ENCODE data around the gene MAP4K2. TPM values are rescaled to one million over a fixed set of nuclear protein-coding genes. Genes with fewer than 3 reads are reported as not detected.
"Not testable (repeated sequence)": the region's sequence is repeated elsewhere in the genome, so short reads cannot be mapped to it uniquely, and the experiment has no call there.

Gene MAP4K2
- total RNA-seq, 1 donor from 2014 or later: 40.6 TPM

DNA sequence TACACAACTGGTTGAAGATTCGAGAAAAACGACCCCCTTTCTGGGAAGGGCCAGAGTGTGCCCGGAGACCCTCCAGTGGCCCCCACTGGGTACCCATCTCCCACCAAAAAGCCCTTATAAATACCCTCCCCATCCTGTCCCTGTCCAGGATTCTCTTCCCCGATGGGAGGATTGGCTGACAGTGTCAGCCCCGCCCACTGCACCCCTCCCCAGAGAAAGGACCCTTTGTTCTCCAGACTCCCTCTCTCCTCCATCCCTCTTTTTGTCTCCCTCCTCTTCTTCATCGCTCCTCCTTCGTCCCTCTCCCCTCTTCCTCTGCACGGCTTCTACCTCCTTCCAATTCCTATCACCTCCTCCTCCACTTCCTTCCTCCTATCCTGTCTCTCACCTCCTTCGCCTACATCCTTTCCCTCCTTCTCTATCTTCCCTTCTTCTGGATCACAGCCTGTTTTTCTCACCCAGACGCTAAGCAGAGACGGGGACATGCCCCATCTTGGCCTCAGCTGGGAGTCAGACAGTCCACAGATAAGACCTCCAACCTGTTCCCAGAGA is 20.6 kb upstream of the MAP4K2 start:
- DNase-seq (ENCODE audit: low read depth): no peak
- H3K27me3 ChIP-seq (ENCODE audit: control insufficient read depth, insufficient read depth, low read length): no peaks in the 10 kb centered on the region
- no peak overlapping the region for H3K4me3 ChIP-seq (ENCODE audit: low read depth, low read length)
- H3K36me3 ChIP-seq (ENCODE audit: control insufficient read depth, insufficient read depth, low read length): peaks cover 1% of the 10 kb centered on the region
- TF ChIP-seq, protein P1, sequence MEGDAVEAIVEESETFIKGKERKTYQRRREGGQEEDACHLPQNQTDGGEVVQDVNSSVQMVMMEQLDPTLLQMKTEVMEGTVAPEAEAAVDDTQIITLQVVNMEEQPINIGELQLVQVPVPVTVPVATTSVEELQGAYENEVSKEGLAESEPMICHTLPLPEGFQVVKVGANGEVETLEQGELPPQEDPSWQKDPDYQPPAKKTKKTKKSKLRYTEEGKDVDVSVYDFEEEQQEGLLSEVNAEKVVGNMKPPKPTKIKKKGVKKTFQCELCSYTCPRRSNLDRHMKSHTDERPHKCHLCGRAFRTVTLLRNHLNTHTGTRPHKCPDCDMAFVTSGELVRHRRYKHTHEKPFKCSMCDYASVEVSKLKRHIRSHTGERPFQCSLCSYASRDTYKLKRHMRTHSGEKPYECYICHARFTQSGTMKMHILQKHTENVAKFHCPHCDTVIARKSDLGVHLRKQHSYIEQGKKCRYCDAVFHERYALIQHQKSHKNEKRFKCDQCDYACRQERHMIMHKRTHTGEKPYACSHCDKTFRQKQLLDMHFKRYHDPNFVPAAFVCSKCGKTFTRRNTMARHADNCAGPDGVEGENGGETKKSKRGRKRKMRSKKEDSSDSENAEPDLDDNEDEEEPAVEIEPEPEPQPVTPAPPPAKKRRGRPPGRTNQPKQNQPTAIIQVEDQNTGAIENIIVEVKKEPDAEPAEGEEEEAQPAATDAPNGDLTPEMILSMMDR (IDR thresholded peaks at IDR 0.05; ENCODE audit: insufficient read depth, low read length, poor library complexity, severe bottlenecking): no peak

- TF ChIP-seq, protein P1 (IDR thresholded peaks at IDR 0.05; ENCODE audit: insufficient read depth, low read length, poor library complexity, severe bottlenecking): no peak
These were observed 14.5 kb upstream of the MAP4K2 start for GRCh38 chr11:64817476-64817875.

DNA sequence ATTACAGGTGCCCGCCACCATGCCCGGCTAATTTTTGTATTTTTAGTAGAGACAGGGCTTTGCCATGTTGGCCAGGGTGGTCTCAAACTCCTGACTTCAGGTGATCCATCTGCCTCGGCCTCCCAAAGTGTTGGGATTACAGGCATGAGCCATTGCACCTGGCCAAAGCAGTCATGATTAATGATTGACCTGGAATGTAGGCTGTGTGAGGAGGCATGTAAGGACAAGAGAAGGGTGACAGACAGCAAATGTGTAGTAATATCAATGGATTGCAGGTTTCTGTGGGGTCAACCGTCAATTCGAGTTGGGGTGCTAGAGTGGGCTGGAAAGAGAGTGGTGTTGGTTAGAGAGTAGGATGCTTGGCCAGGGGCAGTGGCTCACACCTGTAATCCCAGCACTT is 12.4 kb upstream of the MAP4K2 start:
- not testable (repeated sequence) for H3K27me3 ChIP-seq (ENCODE audit: control insufficient read depth, insufficient read depth, low read length); H3K36me3 ChIP-seq (ENCODE audit: control insufficient read depth, insufficient read depth, low read length); DNase-seq (ENCODE audit: low read depth); H3K4me3 ChIP-seq (ENCODE audit: low read depth, low read length)

More at GRCh38 chr11:64817476-64817875, 14.5 kb upstream of the MAP4K2 start:
- no peak for DNase-seq (ENCODE audit: low read depth)
- Histone ChIP-seq H3K27me3 (ENCODE audit: control insufficient read depth, insufficient read depth, low read length) (no peaks in the 10 kb centered on the region), H3K4me3 (ENCODE audit: low read depth, low read length) (no peak overlapping the region), H3K36me3 (ENCODE audit: control insufficient read depth, insufficient read depth, low read length) (no peaks in the 10 kb centered on the region)

- TF ChIP-seq, protein P1 (IDR thresholded peaks at IDR 0.05; ENCODE audit: insufficient read depth, low read length, poor library complexity, severe bottlenecking): no peak
- no peak for DNase-seq (ENCODE audit: low read depth)
- Histone ChIP-seq H3K4me3 (ENCODE audit: low read depth, low read length) (no peak overlapping the region), H3K27me3 (ENCODE audit: control insufficient read depth, insufficient read depth, low read length) (no peaks in the 10 kb centered on the region), H3K36me3 (ENCODE audit: control insufficient read depth, insufficient read depth, low read length) (no peaks in the 10 kb centered on the region)
These were observed 11.7 kb upstream of the MAP4K2 start for GRCh38 chr11:64814712-64815187.

- Histone ChIP-seq H3K27me3 (ENCODE audit: control insufficient read depth, insufficient read depth, low read length) (no peaks in the 10 kb centered on the region), H3K36me3 (ENCODE audit: control insufficient read depth, insufficient read depth, low read length) (no peaks in the 10 kb centered on the region), H3K4me3 (ENCODE audit: low read depth, low read length) (no peak overlapping the region)
- DNase-seq (ENCODE audit: low read depth): no peak
- TF ChIP-seq, protein P1 (IDR thresholded peaks at IDR 0.05; ENCODE audit: insufficient read depth, low read length, poor library complexity, severe bottlenecking): no peak
These were observed 10.8 kb upstream of the MAP4K2 start for GRCh38 chr11:64813826-64814225.

DNA sequence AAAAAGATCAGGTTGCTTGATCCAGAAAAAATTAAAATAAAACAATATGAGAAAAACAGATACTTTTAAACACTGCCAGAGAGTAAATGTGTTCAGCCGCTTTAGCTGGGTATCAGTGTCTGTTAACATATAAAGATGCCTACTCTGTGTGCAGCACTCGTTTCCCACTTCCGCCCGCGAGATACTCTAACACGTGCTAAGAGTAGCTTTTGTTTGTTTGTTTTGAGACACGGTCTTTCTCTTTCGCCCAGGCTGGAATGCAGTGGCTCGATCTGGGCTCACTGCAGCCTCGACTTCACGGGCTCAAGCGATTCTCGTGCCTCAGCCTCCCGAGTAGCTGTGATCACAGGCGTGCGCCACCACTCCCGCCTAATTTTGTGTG is 7.9 kb upstream of the MAP4K2 start:
- Histone ChIP-seq H3K27me3 (ENCODE audit: control insufficient read depth, insufficient read depth, low read length) (no peaks in the 10 kb centered on the region), H3K4me3 (ENCODE audit: low read depth, low read length) (peak overlapping the region; percentile 11), H3K36me3 (ENCODE audit: control insufficient read depth, insufficient read depth, low read length) (peaks cover 1% of the 10 kb centered on the region)
- no peak for DNase-seq (ENCODE audit: low read depth)
- TF ChIP-seq, protein P1 (IDR thresholded peaks at IDR 0.05; ENCODE audit: insufficient read depth, low read length, poor library complexity, severe bottlenecking): no peak
